ENCODE measurements around the gene C2orf74. TPM values are rescaled to one million over a fixed set of nuclear protein-coding genes. Genes with fewer than 3 reads are reported as not detected.

Gene C2orf74
- total RNA-seq, 1 donor from 2014 or later = 6.9 TPM

Other genes starting within 250 kb of the C2orf74 start
- 79.2 TPM for gene PEX13, start 144.5 kb upstream of the C2orf74 start, total RNA-seq
- gene PUS10, start 143.9 kb upstream of the C2orf74 start, total RNA-seq = 8.3 TPM
- gene SANBR, start 96.3 kb upstream of the C2orf74 start, total RNA-seq = 89.8 TPM

Data from occipital lobe (tissue), 1 donor.